ENCODE measurements around the gene BTG2.

Gene BTG2

DNA sequence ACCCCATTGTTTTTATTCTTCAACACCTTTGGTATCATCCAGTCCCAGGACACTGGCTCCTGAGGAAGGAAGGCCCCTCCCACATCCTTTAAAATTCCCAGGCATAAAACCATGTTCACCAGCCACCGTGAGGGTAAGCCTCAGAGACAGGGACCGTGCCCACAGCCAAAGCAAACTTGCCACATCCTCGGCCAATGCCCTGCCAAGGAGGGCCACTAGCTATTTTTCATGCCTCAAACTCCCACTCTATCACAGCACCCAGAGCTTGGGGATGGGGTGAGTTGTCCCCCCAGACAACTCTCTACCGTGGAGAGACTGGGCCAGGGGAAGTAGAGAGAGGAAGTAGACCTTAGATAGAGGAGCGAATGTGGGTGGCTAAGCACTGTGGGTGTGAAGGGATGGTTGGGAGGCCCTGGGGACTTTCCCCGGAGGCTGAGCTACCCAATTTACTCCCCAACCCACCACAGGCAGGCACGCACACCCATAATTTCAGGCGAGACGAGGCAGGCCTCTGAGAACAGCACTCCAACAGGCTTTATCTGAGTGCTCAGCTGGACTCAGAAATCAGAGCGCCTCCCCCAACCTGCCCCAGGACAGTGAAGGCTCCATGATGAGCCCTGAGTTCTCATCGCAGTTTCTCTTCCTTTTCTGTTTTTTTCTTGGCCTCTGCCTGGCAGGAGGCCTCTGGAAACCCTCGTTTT, 15.9 kb upstream of the BTG2 start:
- Histone ChIP-seq H3K4me3 (no peak overlapping the region), H3K27ac (peak overlapping the region; percentile 93 to 97)
- DNase-seq (ENCODE audit: low spot score) = no peak
- TF ChIP-seq CTCF (IDR thresholded peaks at IDR 0.05) = no peak

DNA sequence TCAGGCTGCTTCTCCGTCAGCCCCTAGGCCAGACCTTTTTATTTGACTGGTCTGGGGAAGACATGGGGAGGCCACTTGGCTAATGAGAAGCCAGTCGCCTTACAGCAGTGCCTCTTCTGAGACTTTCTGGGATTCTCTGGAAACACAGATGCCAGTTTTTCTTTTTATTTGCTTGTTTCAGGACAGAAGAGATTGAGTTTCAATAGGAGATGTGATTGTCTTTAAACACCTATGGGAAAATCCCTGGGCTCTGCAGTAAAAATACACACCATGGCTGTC, 15.4 kb upstream of the BTG2 start:
- Histone ChIP-seq H3K27ac (peak overlapping the region; percentile 93 to 97), H3K4me3 (peak overlapping the region; percentile 69)
- no peak for TF ChIP-seq CTCF (IDR thresholded peaks at IDR 0.05)
- no peak for DNase-seq (ENCODE audit: low spot score)

DNA sequence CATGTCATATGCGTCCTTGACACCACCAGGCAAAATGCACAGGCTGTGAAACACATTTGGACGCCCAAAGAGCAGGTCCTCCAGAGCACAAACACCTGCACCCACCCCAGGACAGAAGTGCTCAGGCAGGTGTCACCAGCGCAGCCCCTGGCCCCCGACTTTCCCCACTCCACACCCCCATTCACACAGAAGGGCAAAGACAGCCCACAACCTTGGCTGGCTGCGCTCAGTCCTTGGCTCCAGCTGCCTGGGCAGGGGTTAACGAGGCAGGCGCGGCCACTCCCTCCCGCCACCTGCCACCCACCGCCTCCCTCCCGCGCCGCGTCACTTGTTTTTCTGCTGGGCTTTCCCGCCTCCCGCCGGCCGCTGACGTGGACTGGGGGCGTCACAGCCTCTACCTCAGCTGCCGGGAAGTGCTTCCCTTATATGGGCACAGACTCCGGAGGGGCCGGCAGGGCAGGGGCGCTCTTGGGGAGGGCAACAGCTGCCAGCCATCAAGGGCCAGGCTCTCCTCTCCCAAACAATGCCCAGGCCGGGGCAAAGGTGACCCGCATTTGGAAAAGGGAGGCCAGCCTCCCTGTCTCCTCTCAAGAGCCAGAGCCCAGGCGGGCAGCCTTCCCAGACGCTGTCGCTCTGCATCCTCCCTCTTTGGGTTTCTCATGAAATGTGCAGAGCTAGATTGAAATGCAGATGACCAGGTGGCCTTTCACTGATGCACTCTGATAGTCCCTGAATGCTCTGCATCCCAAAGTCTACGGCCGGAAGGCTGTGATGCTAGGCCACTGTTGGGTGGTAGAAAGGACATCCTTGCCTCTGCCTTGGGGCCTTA, 14.8 kb upstream of the BTG2 start:
- TF ChIP-seq CTCF (IDR thresholded peaks at IDR 0.05) = no peak
- peak; percentile 98 for DNase-seq (ENCODE audit: low spot score)
- H3K4me3 ChIP-seq = peak overlapping the region; percentile 69
- peak overlapping the region; percentile 93 to 97 for H3K27ac ChIP-seq

DNA sequence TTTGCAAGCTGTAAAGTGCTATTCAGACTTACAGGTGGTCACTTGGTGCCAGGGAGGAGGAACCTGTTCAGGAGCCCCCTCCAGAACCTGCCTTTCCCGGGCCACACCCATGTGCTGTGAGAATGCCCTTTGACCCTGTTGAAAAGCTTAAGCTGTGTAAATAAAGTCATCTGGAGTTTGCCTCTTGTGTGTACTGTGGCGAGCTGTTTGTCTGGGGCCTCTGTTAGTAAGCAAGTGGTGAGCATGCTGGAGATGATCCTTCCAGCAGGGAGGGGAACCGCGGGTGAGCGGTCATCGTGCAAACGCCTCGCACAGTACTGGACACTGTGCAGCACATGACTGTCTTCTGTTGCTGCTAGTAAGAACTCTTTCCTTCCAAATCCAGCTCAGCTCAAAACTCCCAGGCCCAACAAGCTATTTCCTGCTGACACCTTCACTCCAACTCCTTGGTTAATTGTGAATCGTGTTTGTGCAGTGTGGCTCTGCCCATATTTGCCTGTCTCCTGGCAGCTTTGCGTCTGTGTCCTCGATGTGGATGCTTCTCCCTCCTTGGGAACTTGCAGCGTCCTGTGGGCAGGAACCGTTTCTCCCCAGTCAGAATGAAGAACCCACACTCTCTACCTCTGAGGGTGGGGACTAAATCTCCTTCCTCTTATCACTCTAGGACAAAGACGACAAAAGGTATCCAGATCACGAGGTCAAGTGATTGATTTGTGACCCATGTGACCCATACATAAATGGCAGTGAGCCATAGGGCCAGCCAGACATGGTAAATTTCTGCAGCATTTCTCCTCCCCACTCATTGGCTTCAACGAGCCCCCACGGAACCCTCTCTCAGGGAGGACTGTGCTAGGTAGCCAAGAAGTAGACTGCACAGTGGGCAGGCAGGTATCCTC, 13.9 kb upstream of the BTG2 start:
- no peak for DNase-seq (ENCODE audit: low spot score)
- Histone ChIP-seq H3K27ac (peak overlapping the region; percentile 93 to 97), H3K4me3 (peak overlapping the region; percentile 69)
- TF ChIP-seq CTCF (IDR thresholded peaks at IDR 0.05) = no peak

DNA sequence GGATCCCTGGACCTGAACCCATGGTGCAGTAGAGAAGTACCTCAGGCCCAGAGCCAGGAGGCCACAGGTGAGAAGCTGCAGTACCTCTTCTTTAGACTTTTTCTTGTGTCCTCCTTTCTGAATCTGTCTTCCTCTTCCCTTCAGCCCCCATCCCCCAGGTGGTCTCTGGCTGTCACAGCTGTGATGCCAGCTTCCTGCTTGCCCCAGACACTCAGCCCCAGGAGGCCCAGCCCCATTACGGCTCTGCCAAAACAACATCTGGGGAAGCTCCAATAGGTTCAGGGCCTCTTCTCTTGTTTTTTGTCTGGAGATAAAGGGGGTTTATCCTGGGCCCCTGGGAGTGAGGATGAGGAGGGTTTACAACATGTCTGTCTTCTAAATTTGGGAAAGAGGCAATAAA, 9.5 kb upstream of the BTG2 start:
- no peak for TF ChIP-seq CTCF (IDR thresholded peaks at IDR 0.05)

GRCh38 chr1:203296460-203297073, 8.8 kb upstream of the BTG2 start:
- no peak for TF ChIP-seq CTCF (IDR thresholded peaks at IDR 0.05)
- no peak for DNase-seq (ENCODE audit: low spot score)
- H3K27ac ChIP-seq = no peak overlapping the region
- no peak overlapping the region for H3K4me3 ChIP-seq

More for the DNA sequence above, 9.5 kb upstream of the BTG2 start:
- Histone ChIP-seq H3K27ac (no peak overlapping the region), H3K4me3 (no peak overlapping the region)
- DNase-seq (ENCODE audit: low spot score) = no peak

All from coronary artery (tissue), 2 donors.